ENCODE results near the gene STEAP2.

Gene STEAP2

GRCh38 chr7:90175667-90176066 is 35.9 kb upstream of the STEAP2 start:
- H3K27ac ChIP-seq (ENCODE audit: low read depth, low read length): no peak overlapping the region
- H3K27me3 ChIP-seq (ENCODE audit: low read length): no peaks in the 10 kb centered on the region
- no peaks in the 10 kb centered on the region for H3K36me3 ChIP-seq (ENCODE audit: low read length)
- H3F3A ChIP-seq (ENCODE audit: insufficient read depth): no peaks in the 10 kb centered on the region
- no peak overlapping the region for H3K4me2 ChIP-seq (ENCODE audit: low read depth, low read length, poor library complexity, severe bottlenecking)
- H3K4me3 ChIP-seq (ENCODE audit: insufficient read depth, low read length, poor library complexity, severe bottlenecking): no peak overlapping the region
- no peaks in the 10 kb centered on the region for H4K20me1 ChIP-seq (ENCODE audit: low read depth, low read length)
- no peak overlapping the region for H2AFZ ChIP-seq (ENCODE audit: low read depth, low read length, severe bottlenecking)
- no peaks in the 10 kb centered on the region for H3K9me2 ChIP-seq (replicated peaks; ENCODE audit: insufficient read depth, low read length)
- H3K79me2 ChIP-seq (ENCODE audit: insufficient read depth, low read length): no peaks in the 10 kb centered on the region
- no peak overlapping the region for H3K9ac ChIP-seq (ENCODE audit: low read length)
- H3K9me3 ChIP-seq (ENCODE audit: insufficient read depth, low read length): peaks cover 11% of the 10 kb centered on the region; the same call in 1 of the 2 replicates
- no peak for TF ChIP-seq CTCF (IDR thresholded peaks at IDR 0.05; ENCODE audit: insufficient read depth, low read length, poor library complexity, severe bottlenecking)
- TF ChIP-seq EZH2phosphoT487 (conservative IDR thresholded peaks at IDR 0.05; ENCODE audit: low read length): no peak

GRCh38 chr7:90176195-90176594 is 35.3 kb upstream of the STEAP2 start:
- Histone ChIP-seq H3K79me2 (ENCODE audit: insufficient read depth, low read length) (no peaks in the 10 kb centered on the region), H3K9me2 (replicated peaks; ENCODE audit: insufficient read depth, low read length) (no peaks in the 10 kb centered on the region), H4K20me1 (ENCODE audit: low read depth, low read length) (no peaks in the 10 kb centered on the region), H3K9me3 (ENCODE audit: insufficient read depth, low read length) (peaks cover 11% of the 10 kb centered on the region; the same call in 1 of the 2 replicates), H3K36me3 (ENCODE audit: low read length) (no peaks in the 10 kb centered on the region), H3K9ac (ENCODE audit: low read length) (no peak overlapping the region), H3F3A (ENCODE audit: insufficient read depth) (no peaks in the 10 kb centered on the region), H3K27ac (ENCODE audit: low read depth, low read length) (no peak overlapping the region), H2AFZ (ENCODE audit: low read depth, low read length, severe bottlenecking) (no peak overlapping the region), H3K4me2 (ENCODE audit: low read depth, low read length, poor library complexity, severe bottlenecking) (no peak overlapping the region), H3K27me3 (ENCODE audit: low read length) (no peaks in the 10 kb centered on the region), H3K4me3 (ENCODE audit: insufficient read depth, low read length, poor library complexity, severe bottlenecking) (no peak overlapping the region)
- TF ChIP-seq CTCF (IDR thresholded peaks at IDR 0.05; ENCODE audit: insufficient read depth, low read length, poor library complexity, severe bottlenecking) (no peak), EZH2phosphoT487 (conservative IDR thresholded peaks at IDR 0.05; ENCODE audit: low read length) (no peak)

GRCh38 chr7:90178166-90178565 is 33.4 kb upstream of the STEAP2 start:
- Histone ChIP-seq H4K20me1 (ENCODE audit: low read depth, low read length) (no peaks in the 10 kb centered on the region), H3K4me3 (ENCODE audit: insufficient read depth, low read length, poor library complexity, severe bottlenecking) (no peak overlapping the region), H3K9ac (ENCODE audit: low read length) (no peak overlapping the region), H3K79me2 (ENCODE audit: insufficient read depth, low read length) (no peaks in the 10 kb centered on the region), H3K4me2 (ENCODE audit: low read depth, low read length, poor library complexity, severe bottlenecking) (no peak overlapping the region), H3K36me3 (ENCODE audit: low read length) (no peaks in the 10 kb centered on the region), H3K27me3 (ENCODE audit: low read length) (no peaks in the 10 kb centered on the region), H3F3A (ENCODE audit: insufficient read depth) (no peaks in the 10 kb centered on the region), H3K27ac (ENCODE audit: low read depth, low read length) (no peak overlapping the region), H2AFZ (ENCODE audit: low read depth, low read length, severe bottlenecking) (no peak overlapping the region), H3K9me3 (ENCODE audit: insufficient read depth, low read length) (peaks cover 11% of the 10 kb centered on the region; the same call in 1 of the 2 replicates), H3K9me2 (replicated peaks; ENCODE audit: insufficient read depth, low read length) (no peaks in the 10 kb centered on the region)
- no peak for TF ChIP-seq CTCF (IDR thresholded peaks at IDR 0.05; ENCODE audit: insufficient read depth, low read length, poor library complexity, severe bottlenecking)
- TF ChIP-seq EZH2phosphoT487 (conservative IDR thresholded peaks at IDR 0.05; ENCODE audit: low read length): no peak

Data from SU-DHL-6 (cell line).